SU-DHL-6 (cell line): ENCODE measurements around the gene SLAIN2.

Experiments used
- H2AFZ ChIP-seq: fragments of 200-600 bp; sonication (generic); 2 replicates; pipeline ENCODE4 v1.6.1; 2014; ENCODE audit warnings: low read depth, mild to moderate bottlenecking, moderate library complexity, mixed read lengths, antibody characterized with exemption, low read length; ENCODE audit not compliant: severe bottlenecking
- H3F3A ChIP-seq: fragments of 200-600 bp; shearing (Covaris generic); 2 replicates; pipeline ENCODE4 v1.6.0; 2016; ENCODE audit warnings: antibody characterized with exemption, mild to moderate bottlenecking; ENCODE audit not compliant: insufficient read depth
- H3K27ac ChIP-seq: fragments of 200-600 bp; sonication (generic); 2 replicates; pipeline ENCODE4 v1.5.1; 2016; ENCODE audit warnings: low read depth, mild to moderate bottlenecking, low read length, moderate library complexity, mixed read lengths
- H3K27me3 ChIP-seq: fragments of 200-600 bp; sonication (generic), shearing (Covaris generic); 2 replicates; pipeline ENCODE4 v1.6.0; 2014; ENCODE audit warnings: mild to moderate bottlenecking, low read length
- H3K36me3 ChIP-seq: fragments of 200-600 bp; sonication (generic); 2 replicates; pipeline ENCODE4 v1.6.1; 2014; ENCODE audit warnings: mild to moderate bottlenecking, low read length, mixed read lengths
- H3K4me2 ChIP-seq: fragments of 300-600, 200-600 bp; shearing (Covaris generic), sonication (generic); 2 replicates; pipeline ENCODE4 v1.6.0; 2014; ENCODE audit warnings: low read length, low read depth, mild to moderate bottlenecking; ENCODE audit not compliant: poor library complexity, severe bottlenecking
- H3K4me3 ChIP-seq: fragments of 200-600 bp; sonication (generic); 2 replicates; pipeline ENCODE4 v1.5.1; 2014; ENCODE audit warnings: antibody characterized with exemption, low read length, mild to moderate bottlenecking, mixed read lengths; ENCODE audit not compliant: insufficient read depth, poor library complexity, severe bottlenecking
- H3K79me2 ChIP-seq: fragments of 200-600 bp; sonication (generic); 2 replicates; pipeline ENCODE4 v1.6.1; 2014; ENCODE audit warnings: mild to moderate bottlenecking, low read length, moderate library complexity; ENCODE audit not compliant: insufficient read depth
- H3K9ac ChIP-seq: fragments of 200-600 bp; sonication (generic); 2 replicates; pipeline ENCODE4 v1.7.0; 2014; ENCODE audit warnings: mild to moderate bottlenecking, low read length
- H3K9me2 ChIP-seq: fragments of 200-600 bp; sonication (generic); replicated peaks from 2 replicates; pipeline ENCODE4 v1.6.1; 2014; ENCODE audit warnings: low read length; ENCODE audit not compliant: insufficient read depth
- H3K9me3 ChIP-seq: fragments of 200-600 bp; sonication (generic); 2 replicates; pipeline ENCODE4 v1.6.1; 2014; ENCODE audit warnings: low read length, mixed read lengths; ENCODE audit not compliant: insufficient read depth
- H4K20me1 ChIP-seq: fragments of 200-600 bp; sonication (generic); 2 replicates; pipeline ENCODE4 v1.6.1; 2014; ENCODE audit warnings: low read depth, mild to moderate bottlenecking, antibody characterized with exemption, low read length, moderate library complexity, mixed read lengths
- EZH2phosphoT487 ChIP-seq: fragments of 200-600 bp; sonication (generic), shearing (Covaris generic); conservative IDR thresholded peaks from 2 replicates; pipeline ENCODE4 v1.6.1; 2018; ENCODE audit warnings: mild to moderate bottlenecking, antibody characterized with exemption, low read length, moderate library complexity, mixed read lengths
- TF ChIP-seq, protein P1 (sequence below): fragments of 200-600 bp; sonication (generic); IDR thresholded peaks from one replicate; pipeline ENCODE4 v1.5.1; 2017; ENCODE audit warnings: antibody characterized with exemption, mild to moderate bottlenecking, low read length, moderate library complexity; ENCODE audit not compliant: insufficient read depth, poor library complexity, severe bottlenecking

SLAIN2 gene

DNA sequence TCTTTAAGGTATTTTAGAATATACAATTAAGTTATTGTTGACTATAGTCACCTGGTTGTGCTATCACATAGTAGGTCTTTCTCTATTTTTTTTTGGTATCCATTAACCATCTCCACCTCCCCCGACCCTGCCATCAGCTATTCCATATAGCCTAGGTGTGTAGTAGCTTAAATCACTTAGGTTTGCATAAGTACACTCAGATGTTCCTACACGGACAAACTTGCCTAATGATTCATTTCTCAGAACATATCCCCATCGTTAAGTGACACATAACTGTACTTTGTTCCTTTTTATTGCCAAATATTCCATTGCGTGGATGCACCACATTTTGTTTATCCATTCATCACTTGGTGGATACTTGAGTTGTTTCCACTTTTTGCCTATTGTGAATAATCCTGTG is 67.9 kb downstream of the SLAIN2 start:
- no peaks in the 10 kb centered on the region for H4K20me1 ChIP-seq
- no peaks in the 10 kb centered on the region for H3K9me3 ChIP-seq
- H3K79me2 ChIP-seq, result no peaks in the 10 kb centered on the region
- no peak overlapping the region for H3K9ac ChIP-seq
- TF ChIP-seq, protein P1, sequence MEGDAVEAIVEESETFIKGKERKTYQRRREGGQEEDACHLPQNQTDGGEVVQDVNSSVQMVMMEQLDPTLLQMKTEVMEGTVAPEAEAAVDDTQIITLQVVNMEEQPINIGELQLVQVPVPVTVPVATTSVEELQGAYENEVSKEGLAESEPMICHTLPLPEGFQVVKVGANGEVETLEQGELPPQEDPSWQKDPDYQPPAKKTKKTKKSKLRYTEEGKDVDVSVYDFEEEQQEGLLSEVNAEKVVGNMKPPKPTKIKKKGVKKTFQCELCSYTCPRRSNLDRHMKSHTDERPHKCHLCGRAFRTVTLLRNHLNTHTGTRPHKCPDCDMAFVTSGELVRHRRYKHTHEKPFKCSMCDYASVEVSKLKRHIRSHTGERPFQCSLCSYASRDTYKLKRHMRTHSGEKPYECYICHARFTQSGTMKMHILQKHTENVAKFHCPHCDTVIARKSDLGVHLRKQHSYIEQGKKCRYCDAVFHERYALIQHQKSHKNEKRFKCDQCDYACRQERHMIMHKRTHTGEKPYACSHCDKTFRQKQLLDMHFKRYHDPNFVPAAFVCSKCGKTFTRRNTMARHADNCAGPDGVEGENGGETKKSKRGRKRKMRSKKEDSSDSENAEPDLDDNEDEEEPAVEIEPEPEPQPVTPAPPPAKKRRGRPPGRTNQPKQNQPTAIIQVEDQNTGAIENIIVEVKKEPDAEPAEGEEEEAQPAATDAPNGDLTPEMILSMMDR, result no peak
- no peak overlapping the region for H3K27ac ChIP-seq
- no peaks in the 10 kb centered on the region; the same call in 1 of the 2 replicates for H3K36me3 ChIP-seq
- no peak overlapping the region for H3K4me2 ChIP-seq
- no peak overlapping the region for H2AFZ ChIP-seq
- H3K27me3 ChIP-seq, result no peaks in the 10 kb centered on the region
- H3K4me3 ChIP-seq, result no peak overlapping the region
- H3F3A ChIP-seq, result no peaks in the 10 kb centered on the region
- H3K9me2 ChIP-seq, result no peaks in the 10 kb centered on the region

DNA sequence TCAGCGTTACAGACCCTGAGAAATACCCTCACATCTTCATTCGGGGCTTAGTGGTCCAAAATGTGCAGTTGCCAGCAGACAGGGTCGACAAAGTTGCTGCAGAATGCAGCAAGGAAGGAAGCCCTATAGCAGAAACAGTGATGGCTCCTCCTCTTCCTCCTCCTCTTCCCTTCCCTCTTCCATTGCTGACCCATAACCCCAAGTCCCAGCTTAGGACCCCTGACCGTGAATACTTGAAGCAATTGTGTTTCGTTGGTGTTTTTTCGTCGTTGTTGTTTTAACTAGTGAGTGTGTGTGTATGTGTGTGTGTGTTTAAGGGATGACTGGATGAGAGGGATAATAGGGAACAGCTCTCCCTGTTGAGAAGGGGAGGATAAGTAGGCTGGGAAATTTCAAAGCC is 69.5 kb downstream of the SLAIN2 start:
- no peaks in the 10 kb centered on the region; the same call in 1 of the 2 replicates for H3K36me3 ChIP-seq
- H3K4me3 ChIP-seq, result no peak overlapping the region
- no peak overlapping the region for H2AFZ ChIP-seq
- no peak overlapping the region for H3K4me2 ChIP-seq
- no peaks in the 10 kb centered on the region for H3K9me2 ChIP-seq
- TF ChIP-seq EZH2phosphoT487, result no peak
- TF ChIP-seq, protein P1, result no peak
- no peak overlapping the region for H3K9ac ChIP-seq
- H3F3A ChIP-seq, result no peaks in the 10 kb centered on the region
- no peaks in the 10 kb centered on the region for H3K79me2 ChIP-seq
- H3K27me3 ChIP-seq, result no peaks in the 10 kb centered on the region
- no peaks in the 10 kb centered on the region for H3K9me3 ChIP-seq
- no peaks in the 10 kb centered on the region for H4K20me1 ChIP-seq
- no peak overlapping the region for H3K27ac ChIP-seq

DNA sequence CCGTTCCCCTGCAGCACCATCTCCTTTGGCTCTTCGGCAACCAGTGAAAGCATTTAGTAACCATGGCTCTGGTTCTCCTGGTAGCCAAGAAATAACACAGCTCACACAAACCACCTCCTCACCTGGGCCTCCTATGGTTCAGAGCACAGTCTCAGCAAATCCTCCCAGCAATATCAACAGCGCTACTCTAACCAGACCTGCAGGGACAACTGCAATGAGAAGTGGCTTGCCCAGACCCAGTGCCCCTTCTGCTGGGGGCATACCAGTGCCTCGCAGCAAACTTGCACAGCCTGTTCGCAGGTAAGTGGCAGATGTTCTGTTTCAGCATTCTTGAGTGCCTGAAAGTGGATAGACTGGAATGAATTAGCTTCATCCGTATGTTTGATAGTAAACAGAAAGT is 78.8 kb downstream of the SLAIN2 start:
- Histone ChIP-seq H3K9me3 (no peaks in the 10 kb centered on the region), H3K4me2 (no peak overlapping the region), H4K20me1 (no peaks in the 10 kb centered on the region), H3K4me3 (no peak overlapping the region), H2AFZ (no peak overlapping the region), H3K27me3 (no peaks in the 10 kb centered on the region), H3K9ac (no peak overlapping the region), H3K79me2 (no peaks in the 10 kb centered on the region), H3F3A (no peaks in the 10 kb centered on the region), H3K9me2 (no peaks in the 10 kb centered on the region), H3K27ac (no peak overlapping the region), H3K36me3 (peaks cover 3% of the 10 kb centered on the region; the same call in 1 of the 2 replicates)
- TF ChIP-seq EZH2phosphoT487, result no peak
- TF ChIP-seq, protein P1, result no peak

- Histone ChIP-seq H3K9ac (no peak overlapping the region), H3K27ac (no peak overlapping the region), H3K4me3 (no peak overlapping the region), H3K79me2 (no peaks in the 10 kb centered on the region), H3F3A (no peaks in the 10 kb centered on the region), H3K27me3 (no peaks in the 10 kb centered on the region), H3K9me2 (no peaks in the 10 kb centered on the region), H2AFZ (no peak overlapping the region), H3K4me2 (no peak overlapping the region), H3K36me3 (peaks cover 6% of the 10 kb centered on the region; the same call in 1 of the 2 replicates), H3K9me3 (no peaks in the 10 kb centered on the region), H4K20me1 (no peaks in the 10 kb centered on the region)
- TF ChIP-seq, protein P1, result no peak
- TF ChIP-seq EZH2phosphoT487, result no peak
Observed at GRCh38 chr4:48421101-48421500, 79.8 kb downstream of the SLAIN2 start.
